ENCODE measurements around the gene DST. TPM values are rescaled to one million over a fixed set of nuclear protein-coding genes. Genes with fewer than 3 reads are reported as not detected.

The DST gene
- total and polyA plus RNA-seq, 2 of the 8 experiments (the other 6 are each of a cell fraction or from before 2014, with no cell fraction given): 49.4 to 116 TPM

DNA sequence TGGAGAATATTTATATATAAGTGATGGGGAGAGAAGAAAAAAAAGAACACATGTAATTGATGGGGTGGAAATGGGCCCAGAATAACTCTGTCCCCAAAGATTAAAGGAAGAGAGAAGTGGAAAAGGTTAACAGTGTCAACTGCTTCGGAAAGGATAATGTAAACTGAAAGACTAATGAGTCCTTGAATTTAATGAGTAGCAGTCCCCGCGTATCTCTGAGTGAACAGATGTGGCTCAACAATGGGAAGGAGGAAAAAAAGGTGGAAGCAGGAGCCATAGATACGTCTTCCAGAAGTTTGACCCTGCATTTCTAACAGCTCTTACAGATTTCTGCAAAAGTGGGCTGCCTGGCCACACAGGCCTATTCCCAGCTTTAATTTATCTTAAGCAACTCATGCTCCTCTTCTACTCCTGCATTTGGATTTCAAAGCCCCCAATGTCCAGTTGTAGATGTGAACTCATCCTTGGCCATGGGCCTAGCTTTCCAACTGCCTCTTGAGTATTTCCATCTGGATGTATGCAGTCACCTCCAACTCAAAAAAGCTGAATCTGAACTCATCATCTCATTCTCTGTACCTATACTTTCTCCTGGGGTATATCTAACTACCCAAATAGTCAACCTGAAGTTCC, 61.3 kb downstream of the DST start:
- FAIRE-seq (no peak), DNase-seq (ENCODE audit: low read depth in 1 of 2, low spot score in 2 of 2) (no peak)
- H2BK20ac ChIP-seq (ENCODE audit: low read length): no peak overlapping the region
- no peak overlapping the region for H4K5ac ChIP-seq (ENCODE audit: insufficient read length, low read depth, low read length)
- H3K23me2 ChIP-seq (ENCODE audit: low read depth, low read length): no peaks in the 10 kb centered on the region
- no peak overlapping the region for H2AFZ ChIP-seq (ENCODE audit: low read length)
- H2BK12ac ChIP-seq (ENCODE audit: low read depth, low read length): no peak overlapping the region
- no peak overlapping the region for H2BK15ac ChIP-seq (ENCODE audit: low read length)
- H4K91ac ChIP-seq (replicated peaks; ENCODE audit: insufficient read length, low read length): no peak overlapping the region
- no peak overlapping the region for H2BK120ac ChIP-seq (replicated peaks; ENCODE audit: low read depth, low read length)
- peaks cover 0 to 8% (median 3%) of the 10 kb centered on the region in 4 experiments; a peak in 3 of 8 replicates for H3K36me3 ChIP-seq (ENCODE audit: control insufficient read depth in 2 of 4, insufficient read depth in 4 of 4, low read length in 3 of 4)
- H3K4me2 ChIP-seq (ENCODE audit: insufficient read depth in 1 of 2, low read depth in 2 of 2, low read length in 2 of 2): no peak overlapping the region
- no peaks in the 10 kb centered on the region for H3K79me1 ChIP-seq (ENCODE audit: low read depth, low read length)
- no peaks in the 10 kb centered on the region for H3K9me3 ChIP-seq (ENCODE audit: insufficient read depth in 2 of 2, low read depth in 1 of 2, low read length in 1 of 2)
- H3K27ac ChIP-seq (ENCODE audit: low read depth, low read length): no peak overlapping the region
- H3K14ac ChIP-seq (ENCODE audit: insufficient read length): no peak overlapping the region
- H3K27me3 ChIP-seq (replicated peaks in 1 of 4; ENCODE audit: control insufficient read depth in 3 of 4, extremely low read depth in 1 of 4, insufficient read depth in 3 of 4, low read length in 3 of 4): no peaks in the 10 kb centered on the region
- H3K23ac ChIP-seq (ENCODE audit: insufficient read length): no peak overlapping the region
- H3K56ac ChIP-seq (replicated peaks; ENCODE audit: insufficient read length, low read depth, low read length): no peak overlapping the region
- H2AK5ac ChIP-seq (ENCODE audit: low read depth, low read length): no peak overlapping the region
- H4K8ac ChIP-seq (ENCODE audit: extremely low read depth, insufficient read depth, low read length): no peak overlapping the region
- 98% methylated on average over 4 of the region's 4 CpGs; no CpG with 5 or more reads in 1 of the 2 experiments for WGBS, 2 experiments (ENCODE audit: extremely low coverage in 1 of 2, insufficient coverage in 1 of 2, insufficient read length in 1 of 2, insufficient replicate concordance in 2 of 2, low coverage in 1 of 2, low lambda C conversion rate in 2 of 2, missing lambda C conversion rate in 1 of 2)
- H3K79me2 ChIP-seq (ENCODE audit: control insufficient read depth in 1 of 2, insufficient read depth in 2 of 2, low read length in 2 of 2): no peaks in the 10 kb centered on the region
- ChIA-PET POLR2A (ENCODE audit: partially characterized antibody) (interaction anchor here (0.9 kb wide), 1 partner anchor 129 kb away, joined by 3 read pairs; no protein-coding TSS in a partner anchor), CTCF (ENCODE audit: partially characterized antibody) (interaction anchor here (0.8 to 2.7 kb wide), 4 partner anchors 11 to 14 kb away, joined by 3 to 10 read pairs (median 8); no protein-coding TSS in a partner anchor)
- H2BK5ac ChIP-seq (ENCODE audit: low read depth, low read length): no peak overlapping the region
- no peak overlapping the region for H3K18ac ChIP-seq (ENCODE audit: extremely low read depth, low read length)
- H4K20me1 ChIP-seq (replicated peaks in 1 of 2; ENCODE audit: control insufficient read depth in 1 of 2, insufficient read depth in 2 of 2, low read length in 2 of 2): no peaks in the 10 kb centered on the region
- no peaks in the 10 kb centered on the region for H3K4me1 ChIP-seq (replicated peaks in 1 of 4; ENCODE audit: control insufficient read depth in 3 of 4, insufficient read depth in 4 of 4, low read length in 3 of 4)
- H3K9ac ChIP-seq (replicated peaks in 1 of 4; ENCODE audit: extremely low read depth in 1 of 4, low read depth in 3 of 4, low read length in 3 of 4): no peak overlapping the region
- H3K4ac ChIP-seq (replicated peaks; ENCODE audit: insufficient read length, low read depth, low read length): no peak overlapping the region
- H3K4me3 ChIP-seq (ENCODE audit: extremely low read depth in 1 of 4, insufficient read depth in 2 of 4, low read depth in 3 of 4, low read length in 4 of 4): no peak overlapping the region
- TF ChIP-seq HDAC2 (IDR thresholded peaks at IDR 0.05; ENCODE audit: borderline replicate concordance in 1 of 2, low read depth in 2 of 2, low read length in 2 of 2): no peak
- TF ChIP-seq TEAD4 (IDR thresholded peaks at IDR 0.05; ENCODE audit: low read depth, low read length): no peak
- TF ChIP-seq EGR1 (IDR thresholded peaks at IDR 0.05; ENCODE audit: borderline replicate concordance, low read depth, low read length): no peak
- TF ChIP-seq KDM5A (IDR thresholded peaks at IDR 0.05; ENCODE audit: low read length): no peak
- TF ChIP-seq TAF1 (IDR thresholded peaks at IDR 0.05; ENCODE audit: low read depth, low read length): no peak
- TF ChIP-seq SRF (IDR thresholded peaks at IDR 0.05; ENCODE audit: low read depth, low read length): no peak
- TF ChIP-seq, protein P1, sequence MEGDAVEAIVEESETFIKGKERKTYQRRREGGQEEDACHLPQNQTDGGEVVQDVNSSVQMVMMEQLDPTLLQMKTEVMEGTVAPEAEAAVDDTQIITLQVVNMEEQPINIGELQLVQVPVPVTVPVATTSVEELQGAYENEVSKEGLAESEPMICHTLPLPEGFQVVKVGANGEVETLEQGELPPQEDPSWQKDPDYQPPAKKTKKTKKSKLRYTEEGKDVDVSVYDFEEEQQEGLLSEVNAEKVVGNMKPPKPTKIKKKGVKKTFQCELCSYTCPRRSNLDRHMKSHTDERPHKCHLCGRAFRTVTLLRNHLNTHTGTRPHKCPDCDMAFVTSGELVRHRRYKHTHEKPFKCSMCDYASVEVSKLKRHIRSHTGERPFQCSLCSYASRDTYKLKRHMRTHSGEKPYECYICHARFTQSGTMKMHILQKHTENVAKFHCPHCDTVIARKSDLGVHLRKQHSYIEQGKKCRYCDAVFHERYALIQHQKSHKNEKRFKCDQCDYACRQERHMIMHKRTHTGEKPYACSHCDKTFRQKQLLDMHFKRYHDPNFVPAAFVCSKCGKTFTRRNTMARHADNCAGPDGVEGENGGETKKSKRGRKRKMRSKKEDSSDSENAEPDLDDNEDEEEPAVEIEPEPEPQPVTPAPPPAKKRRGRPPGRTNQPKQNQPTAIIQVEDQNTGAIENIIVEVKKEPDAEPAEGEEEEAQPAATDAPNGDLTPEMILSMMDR (IDR thresholded peaks at IDR 0.05; ENCODE audit: control extremely low read depth in 1 of 3, insufficient read depth in 1 of 3, low read depth in 1 of 3, low read length in 3 of 3): no peak
- TF ChIP-seq BACH1 (IDR thresholded peaks at IDR 0.05; ENCODE audit: low read length): no peak
- no peak for TF ChIP-seq CHD1 (IDR thresholded peaks at IDR 0.05; ENCODE audit: low read depth, low read length)
- no peak for TF ChIP-seq RFX5 (IDR thresholded peaks at IDR 0.05; ENCODE audit: borderline replicate concordance, low read depth, low read length)
- TF ChIP-seq CTBP2 (IDR thresholded peaks at IDR 0.05; ENCODE audit: borderline replicate concordance, insufficient read depth, insufficient read length, low read length): no peak
